GM19240 (cell line): ENCODE data around the gene PAK5.
"Not testable (repeated sequence)": the region's sequence is repeated elsewhere in the genome, so short reads cannot be mapped to it uniquely, and the experiment has no call there.

ENCODE experiments used
- DNase-seq: peaks from one replicate; pipeline ENCODE4 v3.0.0; 2011; ENCODE audit warnings: low spot score; ENCODE audit not compliant: insufficient read length

Gene PAK5

GRCh38 chr20:9686455-9686854, 152.4 kb downstream of the PAK5 start:
- DNase-seq: no peak

GRCh38 chr20:9686001-9686400, 152.9 kb downstream of the PAK5 start:
- no peak for DNase-seq

GRCh38 chr20:9685011-9685410, 153.9 kb downstream of the PAK5 start:
- no peak for DNase-seq

GRCh38 chr20:9677100-9677623, 161.7 kb downstream of the PAK5 start:
- DNase-seq: no peak

GRCh38 chr20:9672981-9673380, 165.9 kb downstream of the PAK5 start:
- no peak for DNase-seq

- no peak for DNase-seq
These were observed 166.8 kb downstream of the PAK5 start for GRCh38 chr20:9672027-9672426.

- DNase-seq: no peak
These were observed 170.5 kb downstream of the PAK5 start for GRCh38 chr20:9668381-9668780.

- DNase-seq: no peak
These were observed 175.5 kb downstream of the PAK5 start for GRCh38 chr20:9663423-9663822.

GRCh38 chr20:9660236-9660868, 178.5 kb downstream of the PAK5 start:
- DNase-seq: no peak

- DNase-seq: no peak
These were observed 191.1 kb downstream of the PAK5 start for GRCh38 chr20:9647741-9648140.

GRCh38 chr20:9646375-9646774, 192.5 kb downstream of the PAK5 start:
- DNase-seq: no peak

- no peak for DNase-seq
These were observed 196.0 kb downstream of the PAK5 start for GRCh38 chr20:9642882-9643281.

GRCh38 chr20:9641499-9642000, 197.3 kb downstream of the PAK5 start:
- DNase-seq: not testable (repeated sequence)

- DNase-seq: no peak
These were observed 201.0 kb downstream of the PAK5 start for GRCh38 chr20:9637889-9638288.

- DNase-seq: no peak
These were observed 203.1 kb downstream of the PAK5 start for GRCh38 chr20:9635750-9636149.

- no peak for DNase-seq
These were observed 204.5 kb downstream of the PAK5 start for GRCh38 chr20:9634327-9634726.

- DNase-seq: no peak
These were observed 205.9 kb downstream of the PAK5 start for GRCh38 chr20:9632991-9633390.

GRCh38 chr20:9632265-9632664, 206.6 kb downstream of the PAK5 start:
- DNase-seq: no peak

- DNase-seq: no peak
These were observed 208.3 kb downstream of the PAK5 start for GRCh38 chr20:9630554-9630953.

- no peak for DNase-seq
These were observed 209.0 kb downstream of the PAK5 start for GRCh38 chr20:9629831-9630230.

GRCh38 chr20:9628589-9628988, 210.3 kb downstream of the PAK5 start:
- DNase-seq: no peak

GRCh38 chr20:9628141-9628540, 210.7 kb downstream of the PAK5 start:
- DNase-seq: no peak

GRCh38 chr20:9627219-9627618, 211.7 kb downstream of the PAK5 start:
- no peak for DNase-seq
